GM19240 (cell line): ENCODE measurements around the gene NAA30.

Experiments
- DNase-seq: peaks from one replicate; pipeline ENCODE4 v3.0.0; 2011; ENCODE audit warnings: low spot score; ENCODE audit not compliant: insufficient read length

NAA30 gene

GRCh38 chr14:57392830-57393229 is 2.4 kb downstream of the NAA30 start:
- DNase-seq: no peak

- DNase-seq: no peak
Observed at GRCh38 chr14:57400556-57401494, 10.4 kb downstream of the NAA30 start.

GRCh38 chr14:57401501-57401900 is 11.1 kb downstream of the NAA30 start:
- no peak for DNase-seq

- DNase-seq: no peak
Observed at GRCh38 chr14:57402173-57402852, 11.9 kb downstream of the NAA30 start.

- DNase-seq: no peak
Observed at GRCh38 chr14:57403521-57403864, 13.1 kb downstream of the NAA30 start.

DNA sequence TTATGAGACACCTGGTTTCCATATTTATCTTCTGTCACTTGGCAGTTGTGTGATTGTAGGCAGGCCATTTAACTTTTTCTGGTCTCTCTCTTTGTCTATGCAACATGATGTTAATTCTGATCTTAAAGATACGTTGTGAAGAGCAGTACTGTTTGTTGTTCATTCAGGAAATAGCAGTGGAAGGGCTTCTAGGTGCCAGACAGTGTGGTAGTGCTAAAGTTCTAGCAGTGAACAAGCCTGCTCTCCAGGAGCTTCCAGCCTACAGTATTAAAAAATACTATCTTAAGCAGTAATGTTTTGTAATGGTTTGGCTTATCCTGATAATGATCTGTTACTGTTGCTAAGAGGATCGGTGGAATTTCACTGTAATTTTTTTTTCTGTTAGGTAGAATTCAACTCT is 15.2 kb downstream of the NAA30 start:
- DNase-seq: no peak

- no peak for DNase-seq
Observed at GRCh38 chr14:57408037-57408436, 17.7 kb downstream of the NAA30 start.

DNA sequence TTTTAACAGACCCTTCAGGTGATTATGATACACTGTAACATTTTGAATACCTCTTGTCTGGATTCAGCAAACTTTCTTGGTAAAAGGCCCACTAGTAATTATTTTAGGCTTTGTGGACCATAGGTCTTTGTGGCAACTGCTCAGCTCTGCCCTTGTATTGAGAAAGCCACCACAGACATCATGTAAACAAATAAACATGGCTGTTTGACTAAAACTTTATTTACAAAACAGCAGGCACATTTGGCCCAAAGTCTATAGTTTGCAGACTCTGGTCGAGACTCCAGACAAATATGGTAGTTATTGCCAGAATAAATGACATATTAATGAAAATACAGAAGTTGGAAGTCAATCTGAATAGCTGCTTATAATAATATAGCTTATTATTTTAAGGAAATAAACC is 18.2 kb downstream of the NAA30 start:
- no peak for DNase-seq

DNA sequence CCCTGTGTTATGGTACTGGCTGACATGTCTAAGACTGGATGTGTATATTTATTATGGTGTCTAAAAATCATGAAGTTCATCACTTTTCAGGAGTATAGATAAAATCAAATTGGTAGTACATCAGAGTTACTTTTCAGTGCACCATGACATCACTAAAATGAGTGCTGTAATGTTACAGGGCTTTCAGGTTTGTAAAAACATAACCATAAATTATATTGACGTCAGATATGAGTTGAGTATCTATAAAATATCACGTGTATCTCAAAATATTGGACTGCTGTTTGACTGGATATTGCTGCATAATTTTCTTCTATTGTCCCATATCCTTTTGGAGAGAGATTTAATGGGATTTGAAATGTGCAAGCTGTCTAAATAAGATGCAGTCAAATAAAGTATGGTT is 22.0 kb downstream of the NAA30 start:
- no peak for DNase-seq

DNA sequence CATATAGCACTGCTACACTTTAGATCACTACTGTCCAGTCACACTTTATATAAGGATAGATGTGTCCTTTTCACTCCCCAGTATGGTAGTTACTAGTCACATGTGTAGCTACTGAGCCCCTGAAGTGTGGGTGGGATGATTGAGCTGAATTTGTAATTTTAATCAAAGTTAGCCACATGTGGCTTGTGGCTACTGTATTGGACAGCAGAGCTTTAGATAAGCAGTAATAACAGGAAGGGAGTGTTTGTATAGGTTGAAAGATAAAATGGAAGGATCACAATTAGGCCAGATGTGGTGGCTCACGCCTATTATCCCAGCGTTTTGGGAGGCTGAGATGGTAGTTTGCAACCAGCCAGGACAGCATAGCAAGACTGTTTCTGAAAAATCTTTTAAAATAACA is 23.5 kb downstream of the NAA30 start:
- no peak for DNase-seq

DNA sequence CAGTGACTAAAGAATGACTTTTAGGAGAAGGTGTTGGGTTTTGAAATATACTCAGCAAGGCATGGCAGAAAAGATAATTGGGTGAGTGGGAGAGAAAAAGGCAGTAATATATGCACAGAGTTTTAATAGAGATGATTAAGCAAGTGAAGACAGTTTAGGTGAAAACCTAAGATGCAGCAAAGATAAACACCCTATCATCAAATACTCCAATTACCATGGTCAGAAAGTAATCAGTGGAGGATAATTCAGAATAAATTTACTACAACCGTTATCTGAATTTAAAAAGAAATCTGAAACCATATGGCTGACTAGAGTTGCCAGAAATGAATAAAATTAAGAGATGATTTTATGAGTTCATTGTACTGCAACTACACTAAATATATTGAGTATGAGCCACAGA is 26.8 kb downstream of the NAA30 start:
- no peak for DNase-seq

GRCh38 chr14:57418999-57419398 is 28.6 kb downstream of the NAA30 start:
- DNase-seq: no peak

GRCh38 chr14:57420033-57420432 is 29.6 kb downstream of the NAA30 start:
- no peak for DNase-seq

- no peak for DNase-seq
Observed at GRCh38 chr14:57420986-57421385, 30.6 kb downstream of the NAA30 start.

DNA sequence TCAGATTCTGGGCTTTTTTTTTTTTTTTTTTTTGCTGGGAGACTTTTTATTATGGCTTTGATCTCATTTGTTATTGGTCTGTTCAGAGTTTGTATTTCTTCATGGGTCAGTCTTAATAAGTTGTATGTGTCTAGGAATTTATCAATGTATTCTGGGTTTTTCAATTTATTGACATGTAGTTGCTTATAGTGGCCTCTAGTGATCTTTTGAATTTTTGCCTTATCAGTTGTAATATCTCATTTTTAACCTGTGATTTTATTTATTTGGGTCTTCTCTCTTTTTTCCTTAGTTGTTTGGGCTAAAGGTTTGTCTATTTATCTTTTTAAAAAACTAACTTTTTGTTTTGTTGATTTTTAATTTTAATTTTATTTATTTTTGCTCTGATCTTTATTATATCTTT is 45.5 kb downstream of the NAA30 start:
- DNase-seq: no peak

DNA sequence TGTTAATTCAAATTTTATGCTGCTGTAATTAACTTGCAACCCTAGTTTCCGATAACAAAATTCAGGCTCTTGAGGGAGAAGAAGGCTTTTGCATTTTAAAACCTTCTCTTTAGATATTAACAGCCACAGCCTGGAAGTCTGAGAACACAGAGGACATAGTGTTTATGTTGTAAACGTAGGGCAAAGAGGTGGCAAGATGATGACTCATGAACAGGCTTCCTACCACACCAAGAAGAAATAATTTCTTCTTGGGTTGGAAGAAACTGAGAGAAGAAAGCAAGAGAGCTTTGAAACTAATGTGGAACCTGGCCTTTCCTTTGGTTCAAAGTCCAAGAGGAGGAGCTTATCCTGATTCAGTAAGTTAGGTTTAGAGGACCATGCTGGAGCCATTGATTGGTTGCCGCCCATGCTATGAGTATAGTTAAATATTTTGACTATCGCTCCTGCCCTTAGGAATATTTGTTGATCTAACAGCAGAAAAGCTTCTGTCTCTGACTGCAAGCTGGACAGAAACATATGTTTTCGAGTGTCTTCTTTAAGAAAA is 71.5 kb downstream of the NAA30 start:
- DNase-seq: no peak

GRCh38 chr14:57462551-57462950 is 72.2 kb downstream of the NAA30 start:
- DNase-seq: no peak

DNA sequence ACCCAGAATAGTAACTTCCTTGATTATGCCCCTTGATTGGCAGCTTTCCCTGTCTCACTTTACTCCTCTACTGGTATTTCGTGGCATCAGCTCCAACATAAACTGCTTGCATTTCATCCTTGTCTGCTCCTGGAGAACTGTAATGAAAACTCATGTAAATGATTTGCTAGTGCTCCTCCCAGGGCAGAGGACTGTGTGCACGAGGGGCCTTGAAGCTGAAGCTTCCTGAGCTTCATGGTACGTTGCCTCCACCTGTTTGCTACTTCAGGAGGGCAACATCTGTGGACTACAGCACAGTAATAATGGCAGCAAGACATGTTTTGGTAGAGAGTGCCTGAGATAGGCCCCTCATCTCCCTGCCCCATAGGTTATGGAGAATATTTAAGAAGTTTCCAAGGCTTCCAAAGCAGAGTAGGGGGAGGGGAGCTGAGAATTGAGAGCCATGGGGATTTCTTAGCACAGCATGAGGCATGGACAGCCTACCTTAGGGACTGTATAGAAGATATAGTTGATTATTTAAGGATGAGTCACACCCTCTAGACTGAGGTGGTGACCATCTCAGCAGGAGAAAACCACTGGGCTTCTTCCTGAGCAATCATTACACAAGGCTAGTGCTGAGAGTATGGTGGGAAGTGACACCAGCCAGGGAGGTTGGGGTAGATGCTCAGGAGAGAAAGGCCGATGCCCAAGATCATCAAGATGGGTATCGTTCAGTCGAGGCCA is 73.8 kb downstream of the NAA30 start:
- DNase-seq: no peak
